ENCODE data around the gene CDA. TPM values are rescaled to one million over a fixed set of nuclear protein-coding genes. Genes with fewer than 3 reads are reported as not detected.
A peak's percentile ranks its signal among the peaks of the same experiment; 100 is the strongest.

The CDA gene
- total RNA-seq, 1 experiment from 2014 or later, result 6.5 TPM

- Mint-ChIP-seq H3K27ac (peak overlapping the region in 1 of 3 experiments; percentile 36; a peak in 1 of 7 replicates), H3K36me3 (ENCODE audit: insufficient read depth in 1 of 3, low read depth in 3 of 3) (no peaks in the 10 kb centered on the region), H3K27me3 (ENCODE audit: low read depth) (peaks cover 2% of the 10 kb centered on the region; the same call in 1 of the 2 replicates), H3K9me3 (no peaks in the 10 kb centered on the region), H3K4me3 (no peak overlapping the region), H3K4me1 (peaks cover 36 to 44% of the 10 kb centered on the region in 2 experiments)
- Histone ChIP-seq H3K27ac (ENCODE audit: insufficient read length, low read depth, low read length) (no peak overlapping the region), H3K27me3 (ENCODE audit: insufficient read depth, low read length) (no peaks in the 10 kb centered on the region), H3K4me1 (ENCODE audit: insufficient read depth, low read length) (peaks cover 5% of the 10 kb centered on the region; the same call in 1 of the 2 replicates), H2BK20ac (ENCODE audit: low read depth, low read length, poor library complexity, severe bottlenecking) (no peak overlapping the region), H3K79me1 (ENCODE audit: insufficient read depth, low read depth, low read length, poor library complexity, severe bottlenecking) (no peaks in the 10 kb centered on the region), H4K8ac (replicated peaks; ENCODE audit: insufficient read length, low read depth, low read length) (no peak overlapping the region), H3K9me3 (ENCODE audit: control insufficient read depth, low read depth, low read length) (no peaks in the 10 kb centered on the region), H4K91ac (ENCODE audit: insufficient read length, low read depth, low read length) (no peak overlapping the region), H2AFZ (ENCODE audit: low read length) (no peak overlapping the region), H2AK5ac (ENCODE audit: insufficient read length, low read length) (no peak overlapping the region), H2BK15ac (ENCODE audit: low read depth, low read length) (no peak overlapping the region), H3K79me2 (ENCODE audit: insufficient read depth, low read length) (no peaks in the 10 kb centered on the region), H3K23me2 (ENCODE audit: insufficient read length, low read depth, low read length, poor library complexity, severe bottlenecking) (no peaks in the 10 kb centered on the region), H3K9ac (ENCODE audit: extremely low read depth, insufficient read length, low read length) (no peak overlapping the region), H4K20me1 (ENCODE audit: control insufficient read depth, insufficient read depth, insufficient read length) (no peaks in the 10 kb centered on the region), H2BK120ac (ENCODE audit: low read depth, low read length, poor library complexity, severe bottlenecking) (no peak overlapping the region), H4K5ac (ENCODE audit: insufficient read length, low read depth, low read length) (no peak overlapping the region), H2BK12ac (ENCODE audit: insufficient read length, low read depth, low read length) (no peak overlapping the region), H3K4me2 (ENCODE audit: insufficient read depth, insufficient read length, low read length) (no peak overlapping the region), H3T11ph (ENCODE audit: low read length) (no peak overlapping the region), H3K56ac (ENCODE audit: insufficient read length, low read depth, low read length) (no peak overlapping the region), H2BK5ac (ENCODE audit: insufficient read length, low read length) (no peak overlapping the region), H3K14ac (ENCODE audit: insufficient read depth, low read length) (no peak overlapping the region), H3K4ac (ENCODE audit: low read depth, low read length) (no peak overlapping the region), H3K23ac (ENCODE audit: insufficient read length, low read depth, low read length) (no peak overlapping the region), H3K18ac (ENCODE audit: insufficient read length, low read depth, low read length) (no peak overlapping the region)
- no CpG with 5 or more reads among the region's 11 CpGs for WGBS (ENCODE audit: extremely low coverage, insufficient read length, low lambda C conversion rate)
- TF ChIP-seq CTCF (conservative IDR thresholded peaks at IDR 0.05), result no peak
- DNase-seq, result no peak
Measured at GRCh38 chr1:20612221-20612746, 23.4 kb downstream of the CDA start.

All from H9 (cell line).